Rectal smooth muscle tissue (tissue), 1 donor: ENCODE results near the gene GALNTL6.
"Not testable (repeated sequence)": the region's sequence is repeated elsewhere in the genome, so short reads cannot be mapped to it uniquely, and the experiment has no call there.

Experiments used
- H3K27ac ChIP-seq: one replicate; pipeline ENCODE4 v1.7.0; 2013; ENCODE audit warnings: low read depth, low read length, inconsistent platforms
- H3K27me3 ChIP-seq: one replicate; pipeline ENCODE4 v1.7.0; 2013; ENCODE audit warnings: low read length; ENCODE audit not compliant: control insufficient read depth, insufficient read depth
- H3K36me3 ChIP-seq: one replicate; pipeline ENCODE4 v1.7.0; 2013; ENCODE audit warnings: low read length; ENCODE audit not compliant: control insufficient read depth, insufficient read depth
- H3K4me1 ChIP-seq: one replicate; pipeline ENCODE4 v1.7.0; 2013; ENCODE audit warnings: low read length; ENCODE audit not compliant: control insufficient read depth, insufficient read depth
- H3K4me3 ChIP-seq: one replicate; pipeline ENCODE4 v1.7.0; 2013; ENCODE audit warnings: low read length
- H3K9ac ChIP-seq: one replicate; pipeline ENCODE4 v1.7.0; 2013; ENCODE audit warnings: low read length

Gene GALNTL6

GRCh38 chr4:173014113-173014558 lies 1200.9 kb downstream of the GALNTL6 start:
- Histone ChIP-seq H3K36me3 (no peaks in the 10 kb centered on the region), H3K4me1 (no peaks in the 10 kb centered on the region), H3K9ac (no peak overlapping the region), H3K27me3 (no peaks in the 10 kb centered on the region), H3K4me3 (no peak overlapping the region), H3K27ac (no peak overlapping the region)

- Histone ChIP-seq H3K4me1 (no peaks in the 10 kb centered on the region), H3K4me3 (no peak overlapping the region), H3K27ac (no peak overlapping the region), H3K36me3 (no peaks in the 10 kb centered on the region), H3K27me3 (no peaks in the 10 kb centered on the region), H3K9ac (no peak overlapping the region)
Measured at GRCh38 chr4:173014836-173015235, 1201.6 kb downstream of the GALNTL6 start.

- H3K27me3 ChIP-seq = no peaks in the 10 kb centered on the region
- H3K36me3 ChIP-seq = no peaks in the 10 kb centered on the region
- no peak overlapping the region for H3K9ac ChIP-seq
- H3K4me1 ChIP-seq = no peaks in the 10 kb centered on the region
- H3K4me3 ChIP-seq = no peak overlapping the region
- no peak overlapping the region for H3K27ac ChIP-seq
Measured at GRCh38 chr4:173017802-173018201, 1204.6 kb downstream of the GALNTL6 start.

DNA sequence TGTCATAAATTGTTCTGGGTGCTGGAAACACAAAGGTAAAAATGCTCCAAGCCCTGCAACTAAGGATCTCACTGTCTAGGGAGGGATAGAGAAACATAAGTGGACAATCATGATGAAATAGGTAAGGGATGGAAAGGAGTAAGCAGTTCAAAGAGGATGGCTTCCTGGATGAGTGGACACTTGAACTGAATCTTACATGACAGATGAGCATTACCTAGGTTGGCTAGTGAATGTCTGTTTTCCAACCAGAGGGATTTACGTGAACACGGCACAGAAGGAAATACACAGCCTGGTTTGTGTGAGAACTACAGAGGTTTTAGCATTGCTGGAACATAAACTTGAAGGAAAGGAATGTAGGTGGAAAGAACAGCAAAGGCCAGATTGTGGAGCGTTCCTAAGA lies 1205.2 kb downstream of the GALNTL6 start:
- no peaks in the 10 kb centered on the region for H3K36me3 ChIP-seq
- no peaks in the 10 kb centered on the region for H3K27me3 ChIP-seq
- no peaks in the 10 kb centered on the region for H3K4me1 ChIP-seq
- H3K27ac ChIP-seq = no peak overlapping the region
- H3K9ac ChIP-seq = no peak overlapping the region
- no peak overlapping the region for H3K4me3 ChIP-seq

GRCh38 chr4:173019664-173020063 lies 1206.5 kb downstream of the GALNTL6 start:
- Histone ChIP-seq H3K4me3 (no peak overlapping the region), H3K27me3 (no peaks in the 10 kb centered on the region), H3K36me3 (no peaks in the 10 kb centered on the region), H3K4me1 (no peaks in the 10 kb centered on the region), H3K9ac (no peak overlapping the region), H3K27ac (no peak overlapping the region)

DNA sequence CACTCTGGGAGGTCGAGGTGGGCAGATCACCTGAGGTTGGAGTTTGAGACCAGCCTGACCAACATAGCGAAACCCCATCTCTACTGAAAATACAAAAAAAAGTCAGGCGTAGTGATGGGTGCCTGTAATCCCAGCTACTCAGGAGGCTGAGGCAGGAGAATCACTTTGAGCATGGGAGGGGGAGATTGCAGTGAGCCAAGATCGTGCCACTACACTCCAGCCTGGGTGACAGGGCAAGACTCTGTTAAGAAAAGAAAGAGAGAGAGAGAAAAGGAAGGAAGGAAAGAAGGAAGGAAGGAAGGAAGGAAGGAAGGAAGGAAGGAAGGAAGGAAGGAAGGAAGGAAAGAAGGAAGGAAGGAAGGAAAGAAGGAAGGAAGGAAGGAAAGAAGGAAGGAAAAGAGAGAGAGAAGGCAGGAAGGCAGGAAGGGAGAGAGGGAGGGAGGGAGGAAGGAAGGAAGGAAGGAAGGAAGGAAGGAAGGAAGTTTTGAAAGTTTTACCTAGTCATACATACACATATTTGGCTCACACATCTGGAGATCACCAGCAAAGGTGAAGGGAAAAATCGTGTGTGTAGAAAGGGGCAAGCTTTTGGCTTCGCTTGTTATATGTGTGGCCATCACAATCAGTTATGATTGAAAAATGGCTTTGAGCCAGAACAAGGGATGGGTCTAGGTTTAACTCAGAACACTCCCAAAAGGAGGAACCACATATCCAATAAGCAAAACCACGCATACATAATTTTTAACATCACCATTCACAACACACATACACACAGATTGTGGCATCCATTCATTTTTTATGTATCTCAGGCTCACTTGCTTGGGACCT lies 1208.8 kb downstream of the GALNTL6 start:
- H3K27ac ChIP-seq, H3K9ac ChIP-seq, H3K4me3 ChIP-seq, H3K27me3 ChIP-seq, H3K36me3 ChIP-seq, H3K4me1 ChIP-seq: not testable (repeated sequence)

DNA sequence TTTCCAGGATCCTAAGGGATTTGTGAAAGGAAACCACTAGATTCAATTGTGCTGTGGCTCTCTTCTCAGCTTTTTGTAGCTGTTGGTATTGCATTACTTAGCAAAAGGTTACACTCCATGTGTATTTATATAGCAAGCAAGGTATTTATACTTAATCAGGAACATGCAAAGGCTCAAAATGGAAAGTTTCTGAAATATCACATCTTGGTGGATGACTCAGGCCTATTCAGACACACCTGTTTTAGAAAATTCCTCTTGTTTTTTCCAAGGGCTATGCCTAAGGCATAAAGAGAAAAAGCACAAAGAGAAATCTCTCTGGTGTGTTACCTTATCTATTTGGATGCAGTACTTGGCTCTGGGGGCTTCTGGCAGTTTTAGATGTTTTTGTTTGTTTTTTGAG lies 1211.0 kb downstream of the GALNTL6 start:
- no peaks in the 10 kb centered on the region for H3K36me3 ChIP-seq
- no peak overlapping the region for H3K9ac ChIP-seq
- H3K27ac ChIP-seq = no peak overlapping the region
- no peaks in the 10 kb centered on the region for H3K27me3 ChIP-seq
- H3K4me3 ChIP-seq = no peak overlapping the region
- no peaks in the 10 kb centered on the region for H3K4me1 ChIP-seq

GRCh38 chr4:173025131-173025530 lies 1211.9 kb downstream of the GALNTL6 start:
- Histone ChIP-seq H3K4me1 (no peaks in the 10 kb centered on the region), H3K27me3 (no peaks in the 10 kb centered on the region), H3K9ac (no peak overlapping the region), H3K36me3 (no peaks in the 10 kb centered on the region), H3K4me3 (no peak overlapping the region), H3K27ac (no peak overlapping the region)

DNA sequence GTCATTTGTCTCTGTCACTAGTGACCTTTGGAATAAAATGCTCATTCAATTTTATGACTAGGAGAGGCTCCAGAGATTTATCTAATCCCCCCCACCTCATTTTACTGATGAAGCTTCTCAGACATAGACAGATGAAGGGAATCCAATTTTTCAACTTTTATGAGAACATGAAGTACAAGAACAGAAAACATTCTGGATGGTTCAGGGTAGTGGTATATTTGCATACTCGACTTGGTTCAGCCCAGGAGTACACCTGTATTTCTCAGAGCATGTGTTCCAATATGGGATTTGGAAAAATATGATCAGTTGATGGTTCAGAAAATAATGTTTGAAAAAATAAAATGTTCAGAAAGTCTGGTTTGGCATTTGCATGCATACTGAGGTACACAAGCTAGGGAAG lies 1224.0 kb downstream of the GALNTL6 start:
- H3K27me3 ChIP-seq = no peaks in the 10 kb centered on the region
- H3K9ac ChIP-seq = no peak overlapping the region
- H3K36me3 ChIP-seq = no peaks in the 10 kb centered on the region
- H3K4me3 ChIP-seq = no peak overlapping the region
- no peaks in the 10 kb centered on the region for H3K4me1 ChIP-seq
- no peak overlapping the region for H3K27ac ChIP-seq

GRCh38 chr4:173038192-173038896 lies 1225.1 kb downstream of the GALNTL6 start:
- Histone ChIP-seq H3K9ac (no peak overlapping the region), H3K36me3 (no peaks in the 10 kb centered on the region), H3K27me3 (no peaks in the 10 kb centered on the region), H3K4me1 (no peaks in the 10 kb centered on the region), H3K27ac (no peak overlapping the region), H3K4me3 (no peak overlapping the region)

DNA sequence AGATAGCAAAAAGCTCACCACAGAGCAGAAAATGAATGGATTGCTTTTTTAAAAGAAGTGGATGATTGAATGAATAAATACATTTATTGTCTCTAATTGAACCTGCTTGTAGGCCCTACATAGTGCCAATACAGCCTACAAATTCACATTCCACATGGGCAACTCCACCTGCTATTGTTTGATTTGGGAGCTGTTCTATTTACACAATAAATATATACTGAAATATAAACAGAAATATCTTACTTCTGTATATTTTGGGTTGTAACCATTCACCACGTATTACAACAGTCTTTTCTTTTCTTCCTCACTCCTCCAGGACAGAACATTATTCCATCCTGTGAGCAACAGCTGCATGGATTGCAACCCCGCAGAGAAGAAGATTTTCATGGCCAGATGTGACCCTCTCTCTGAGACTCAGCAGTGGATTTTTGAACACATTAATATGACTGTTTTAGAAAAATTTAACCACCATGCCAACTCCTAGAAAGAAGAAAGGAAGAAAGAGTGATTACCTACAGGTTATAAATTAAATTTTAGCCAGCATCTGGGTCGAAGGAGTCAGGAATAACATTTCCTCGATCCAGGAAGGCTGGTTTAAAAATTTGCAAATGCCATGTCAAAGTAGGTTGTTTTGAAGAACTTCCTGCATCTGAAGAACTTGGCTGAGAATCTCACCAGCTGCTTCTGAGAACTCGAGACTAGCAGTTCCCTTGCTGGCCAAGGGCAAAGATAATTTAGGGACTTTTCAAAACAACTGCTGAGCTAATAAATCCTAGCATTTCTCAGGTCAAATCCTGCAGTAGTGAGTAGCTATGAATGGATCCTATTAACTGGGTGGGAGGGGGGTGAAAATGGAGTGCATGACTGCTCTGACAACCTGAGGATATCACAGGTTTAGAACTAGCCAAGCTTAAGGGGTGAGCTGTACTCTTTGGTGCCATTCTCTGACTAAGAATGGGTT lies 1226.7 kb downstream of the GALNTL6 start:
- H3K36me3 ChIP-seq = no peaks in the 10 kb centered on the region
- no peak overlapping the region for H3K27ac ChIP-seq
- no peaks in the 10 kb centered on the region for H3K4me1 ChIP-seq
- no peak overlapping the region for H3K9ac ChIP-seq
- H3K27me3 ChIP-seq = no peaks in the 10 kb centered on the region
- no peak overlapping the region for H3K4me3 ChIP-seq

- no peak overlapping the region for H3K9ac ChIP-seq
- H3K4me3 ChIP-seq = no peak overlapping the region
- H3K27me3 ChIP-seq = no peaks in the 10 kb centered on the region
- H3K27ac ChIP-seq = no peak overlapping the region
- H3K36me3 ChIP-seq = no peaks in the 10 kb centered on the region
- no peaks in the 10 kb centered on the region for H3K4me1 ChIP-seq
Measured at GRCh38 chr4:173041482-173041881, 1228.3 kb downstream of the GALNTL6 start.
